Colonic mucosa (tissue), 4 donors: Measurements from ENCODE around the gene RFT1. TPM values are rescaled to one million over a fixed set of nuclear protein-coding genes. Genes with fewer than 3 reads are reported as not detected.
A peak's percentile ranks its signal among the peaks of the same experiment; 100 is the strongest.

Source experiments
- DNase-seq: peaks from one replicate; pipeline ENCODE4 v3.0.0-alpha.2; 2020
- H3K27ac ChIP-seq: fragments of 200-600 bp; one replicate; pipeline ENCODE4 v1.8.0; 2021
- H3K27me3 ChIP-seq: fragments of 200-600 bp; one replicate; pipeline ENCODE4 v1.8.0; 2021
- H3K36me3 ChIP-seq: fragments of 200-600 bp; one replicate; pipeline ENCODE4 v1.8.0; 2021
- H3K4me1 ChIP-seq: fragments of 200-600 bp; one replicate; pipeline ENCODE4 v1.8.0; 2021; ENCODE audit warnings: mild to moderate bottlenecking
- H3K4me3 ChIP-seq: fragments of 200-600 bp; one replicate; pipeline ENCODE4 v1.8.0; 2021
- H3K9ac ChIP-seq, 2 donors: one replicate each; pipeline ENCODE4 v1.7.0; 2013; ENCODE audit warnings: control low read depth in 2 of 2, low read depth in 2 of 2, low read length in 2 of 2
- H3K9me3 ChIP-seq: fragments of 200-600 bp; one replicate; pipeline ENCODE4 v1.8.0; 2021
- CTCF ChIP-seq: fragments of 200-600 bp; IDR thresholded peaks from one replicate; pipeline ENCODE4 v1.8.0; 2022; ENCODE audit warnings: antibody characterized with exemption, mild to moderate bottlenecking
- intact Hi-C: fragments of 100-400 bp; cut with DNase I; formaldehyde crosslinking; loops from one replicate; pipeline ENCODE4 v1.14.1; 2022
- total RNA-seq, 2 donors: library from RNA; stranded (reverse); fragmentation: NEBNext Ultra II Directional in 1 of 2; extraction: Animal tissue kit (Norgen Biotek cat#: 25700) in 1 of 2; gene quantifications; one replicate each; pipeline ENCODE4 v1.2.1, GENCODE V29; 2021
- donor health status: healthy.
- donor health status: DM: no; HTN: no; CAD: no.
- donor health status: DM: no; HTN: no; CAD: no.

The RFT1 gene
- total RNA-seq, 2 donors from 2014 or later, result 15.3 to 30.4 TPM

- no peaks in the 10 kb centered on the region for H3K9me3 ChIP-seq
- H3K27ac ChIP-seq, result no peak overlapping the region
- H3K27me3 ChIP-seq, result no peaks in the 10 kb centered on the region
- no peak overlapping the region for H3K4me3 ChIP-seq
- H3K9ac ChIP-seq, result no peak overlapping the region
- TF ChIP-seq CTCF, result no peak
- no peaks in the 10 kb centered on the region for H3K36me3 ChIP-seq
- peaks cover 11% of the 10 kb centered on the region for H3K4me1 ChIP-seq
- intact Hi-C loops, result no loop called here
- DNase-seq, result no peak
These were observed 34.7 kb upstream of the RFT1 start for GRCh38 chr3:53164911-53165310.

- peak overlapping the region in 1 of 2 donors; percentile 95 for H3K9ac ChIP-seq
These were observed 33.5 kb upstream of the RFT1 start for GRCh38 chr3:53163444-53164387.

GRCh38 chr3:53162672-53163443 lies 32.6 kb upstream of the RFT1 start:
- no peaks in the 10 kb centered on the region for H3K27me3 ChIP-seq
- peak overlapping the region; percentile 61 to 95 for H3K9ac ChIP-seq
- peak; percentile 46 for DNase-seq
- H3K36me3 ChIP-seq, result no peaks in the 10 kb centered on the region
- TF ChIP-seq CTCF, result no peak
- H3K4me1 ChIP-seq, result peaks cover 7% of the 10 kb centered on the region
- H3K4me3 ChIP-seq, result peak overlapping the region; percentile 86
- intact Hi-C loops, result no loop called here
- no peaks in the 10 kb centered on the region for H3K9me3 ChIP-seq
- peak overlapping the region; percentile 81 for H3K27ac ChIP-seq

More at GRCh38 chr3:53163444-53164387, 33.5 kb upstream of the RFT1 start:
- Histone ChIP-seq H3K4me1 (peaks cover 7% of the 10 kb centered on the region), H3K36me3 (no peaks in the 10 kb centered on the region), H3K9me3 (no peaks in the 10 kb centered on the region), H3K4me3 (no peak overlapping the region), H3K27me3 (no peaks in the 10 kb centered on the region), H3K27ac (no peak overlapping the region)
- no peak for DNase-seq
- intact Hi-C loops, result no loop called here
- TF ChIP-seq CTCF, result no peak

GRCh38 chr3:53161820-53162671 lies 31.8 kb upstream of the RFT1 start:
- DNase-seq, result peak; percentile 46
- H3K9ac ChIP-seq, result peak overlapping the region; percentile 95 to 96

More at GRCh38 chr3:53161820-53162671, 31.8 kb upstream of the RFT1 start:
- TF ChIP-seq CTCF, result no peak
- intact Hi-C loops, result no loop called here
- Histone ChIP-seq H3K4me3 (peak overlapping the region; percentile 86), H3K27ac (peak overlapping the region; percentile 81), H3K9me3 (no peaks in the 10 kb centered on the region), H3K27me3 (no peaks in the 10 kb centered on the region), H3K36me3 (no peaks in the 10 kb centered on the region), H3K4me1 (peaks cover 8% of the 10 kb centered on the region)
